Right lobe of liver (tissue), 6 donors: ENCODE data around the gene FABP6. TPM values are rescaled to one million over a fixed set of nuclear protein-coding genes. Genes with fewer than 3 reads are reported as not detected.

Experiments
- ATAC-seq, 4 donors: fragments of 200-7000 bp; cut with Tn5 transposase; one replicate each; pipeline ENCODE4 v1.9.1; 2020; ENCODE audit warnings: mild to moderate bottlenecking in 4 of 4, moderate library complexity in 4 of 4
- DNase-seq, 3 donors: peaks; one replicate each; pipeline ENCODE4 v3.0.0-alpha.2; 2020
- H3K27ac ChIP-seq, 3 donors: fragments of 200-600 bp; one replicate each; pipeline ENCODE4 v1.8.0; 2022
- H3K27me3 ChIP-seq, 2 donors: fragments of 200-600 bp; one replicate each; pipeline ENCODE4 v1.8.0; 2022
- H3K36me3 ChIP-seq, 4 donors: fragments of 200-600 bp; sonication (generic) in 1 of 4; one replicate each; pipeline versions ENCODE4 v1.5.1 to v1.8.0; 2017 to 2022; ENCODE audit warnings: control low read depth in 1 of 4
- H3K4me1 ChIP-seq, 4 donors: fragments of 200-600 bp; sonication (generic) in 1 of 4; one replicate each; pipeline versions ENCODE4 v1.5.1 to v1.8.0; 2017 to 2022; ENCODE audit warnings: control low read depth in 1 of 4
- H3K4me3 ChIP-seq, 3 donors: fragments of 200-600 bp; one replicate each; pipeline ENCODE4 v1.8.0; 2022
- H3K9me3 ChIP-seq, 4 donors: fragments of 200-600 bp; sonication (generic) in 1 of 4; one replicate each; pipeline versions ENCODE4 v1.5.1 to v1.8.0; 2017 to 2022; ENCODE audit warnings: control low read depth in 1 of 4
- CTCF ChIP-seq, 4 donors: fragments of 200-600 bp in 3 of 4; fragments of 450-650 bp in 1 of 4; IDR thresholded peaks; one replicate each; pipeline versions ENCODE4 v1.5.1 to v1.8.0; 2016 to 2022; ENCODE audit warnings: antibody characterized with exemption in 4 of 4, mild to moderate bottlenecking in 2 of 4
- POLR2A ChIP-seq: fragments of 450-650 bp; IDR thresholded peaks from one replicate; pipeline ENCODE4 v1.6.1; 2017; ENCODE audit warnings: antibody characterized with exemption, mild to moderate bottlenecking
- WGBS: methylation state at CpG from one replicate; pipeline ENCODE4 v1.1.6; 2018; ENCODE audit warnings: low coverage, low lambda C conversion rate; ENCODE audit not compliant: insufficient coverage; ENCODE audit errors: missing lambda C conversion rate; 5-methylcytosine and 5-hydroxymethylcytosine counted together
- intact Hi-C, 2 donors: fragments of 100-400 bp; cut with DNase I; formaldehyde crosslinking; loops; one replicate each; pipeline versions ENCODE4 v1.11.2 to v1.14.1; 2022
- total RNA-seq, 6 experiments: library from RNA; depleted of rRNA in 2 of 6; stranded (reverse); fragments of >200 nt in 2 of 6; fragmentation: NEBNext Ultra II Directional in 3 of 6; extraction: Animal tissue kit (Norgen Biotek cat#: 25700) in 3 of 6; gene quantifications; one replicate each; pipeline versions ENCODE4 v1.1.0 to v1.2.4, GENCODE V29; 2016 to 2023
- donor health status: DM: no; HTN: yes; CAD: no.
- donor health status: DM: no; HTN: no; CAD: no.
- donor health status: DM: no; HTN: no; CAD: no.
- donor health status: DM: no; HTN: yes; CAD: no.
- donor health status: DM: no; HTN: yes; CAD: no.

Gene FABP6
- total RNA-seq, 6 experiments from 2014 or later, result not detected

- intact Hi-C loops, result no loop called here
- TF ChIP-seq CTCF (IDR thresholded peaks at IDR 0.05) (no peak), POLR2A (no peak)
- DNase-seq, result no peak
- no peaks in the 10 kb centered on the region for H3K9me3 ChIP-seq
- H3K4me3 ChIP-seq, result no peak overlapping the region
- H3K27ac ChIP-seq, result no peak overlapping the region
- no peaks in the 10 kb centered on the region for H3K4me1 ChIP-seq
- 67% methylated on average over 2 of the region's 2 CpGs for whole genome bisulfite sequencing
- no peaks in the 10 kb centered on the region for H3K27me3 ChIP-seq
- no peak for ATAC-seq
- no peaks in the 10 kb centered on the region for H3K36me3 ChIP-seq
Measured at GRCh38 chr5:160281275-160281674, 52.0 kb downstream of the FABP6 start.

- Histone ChIP-seq H3K9me3 (no peaks in the 10 kb centered on the region), H3K36me3 (no peaks in the 10 kb centered on the region), H3K4me1 (no peaks in the 10 kb centered on the region), H3K4me3 (no peak overlapping the region), H3K27ac (no peak overlapping the region), H3K27me3 (no peaks in the 10 kb centered on the region)
- no peak for TF ChIP-seq POLR2A
- TF ChIP-seq CTCF (IDR thresholded peaks at IDR 0.05), result no peak
- intact Hi-C loops, result no loop called here
- DNase-seq, result no peak
- ATAC-seq, result no peak
- WGBS, result 71% methylated on average over 4 of the region's 4 CpGs
Measured at GRCh38 chr5:160284291-160284873, 55.1 kb downstream of the FABP6 start.

GRCh38 chr5:160285316-160285715, 56.0 kb downstream of the FABP6 start:
- Histone ChIP-seq H3K4me1 (no peaks in the 10 kb centered on the region), H3K9me3 (no peaks in the 10 kb centered on the region), H3K27me3 (no peaks in the 10 kb centered on the region), H3K36me3 (no peaks in the 10 kb centered on the region), H3K4me3 (no peak overlapping the region), H3K27ac (no peak overlapping the region)
- TF ChIP-seq CTCF (IDR thresholded peaks at IDR 0.05) (no peak), POLR2A (no peak)
- 62% methylated on average over 2 of the region's 2 CpGs for WGBS
- DNase-seq, result no peak
- no peak for ATAC-seq
- intact Hi-C loops, result no loop called here

- Histone ChIP-seq H3K27ac (no peak overlapping the region), H3K27me3 (no peaks in the 10 kb centered on the region), H3K36me3 (no peaks in the 10 kb centered on the region), H3K4me1 (no peaks in the 10 kb centered on the region), H3K4me3 (no peak overlapping the region), H3K9me3 (no peaks in the 10 kb centered on the region)
- intact Hi-C loops, result no loop called here
- no peak for ATAC-seq
- no peak for DNase-seq
- WGBS, result 60% methylated on average over 4 of the region's 6 CpGs
- TF ChIP-seq POLR2A (no peak), CTCF (IDR thresholded peaks at IDR 0.05) (no peak)
Measured at GRCh38 chr5:160286947-160287346, 57.6 kb downstream of the FABP6 start.
